HL-60 (cell line): ENCODE data around the gene MAP2K5.

ENCODE experiments used
- TF ChIP-seq, protein P1 (sequence below): IDR thresholded peaks from one replicate; pipeline ENCODE4 v1.5.1; 2011; ENCODE audit warnings: low read length, control low read depth, inconsistent platforms; ENCODE audit not compliant: insufficient read depth
- TF ChIP-seq, protein P2 (sequence below): IDR thresholded peaks from 2 replicates; pipeline ENCODE4 v1.6.1; 2012; ENCODE audit warnings: low read depth; ENCODE audit not compliant: insufficient replicate concordance

DNA sequence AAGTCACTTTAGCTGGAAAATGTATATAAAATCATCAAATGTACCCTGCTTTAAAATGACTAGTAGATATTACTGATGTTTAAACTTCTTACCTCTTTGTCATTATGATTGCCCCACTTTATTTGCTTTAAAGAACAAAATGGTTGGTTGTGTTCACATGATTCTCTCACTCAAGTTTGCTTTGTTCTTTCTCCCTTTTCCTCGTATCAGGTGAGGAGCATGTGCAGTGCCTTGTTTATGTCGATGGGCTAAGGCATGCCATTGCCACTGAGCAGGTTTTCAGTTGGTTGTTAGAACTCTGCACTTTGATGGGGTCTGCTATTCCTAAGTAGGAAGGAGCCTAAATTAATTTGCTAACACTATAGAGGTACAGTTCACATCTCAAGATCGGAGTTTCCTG is 5.3 kb downstream of the MAP2K5 start:
- TF ChIP-seq, protein P1, sequence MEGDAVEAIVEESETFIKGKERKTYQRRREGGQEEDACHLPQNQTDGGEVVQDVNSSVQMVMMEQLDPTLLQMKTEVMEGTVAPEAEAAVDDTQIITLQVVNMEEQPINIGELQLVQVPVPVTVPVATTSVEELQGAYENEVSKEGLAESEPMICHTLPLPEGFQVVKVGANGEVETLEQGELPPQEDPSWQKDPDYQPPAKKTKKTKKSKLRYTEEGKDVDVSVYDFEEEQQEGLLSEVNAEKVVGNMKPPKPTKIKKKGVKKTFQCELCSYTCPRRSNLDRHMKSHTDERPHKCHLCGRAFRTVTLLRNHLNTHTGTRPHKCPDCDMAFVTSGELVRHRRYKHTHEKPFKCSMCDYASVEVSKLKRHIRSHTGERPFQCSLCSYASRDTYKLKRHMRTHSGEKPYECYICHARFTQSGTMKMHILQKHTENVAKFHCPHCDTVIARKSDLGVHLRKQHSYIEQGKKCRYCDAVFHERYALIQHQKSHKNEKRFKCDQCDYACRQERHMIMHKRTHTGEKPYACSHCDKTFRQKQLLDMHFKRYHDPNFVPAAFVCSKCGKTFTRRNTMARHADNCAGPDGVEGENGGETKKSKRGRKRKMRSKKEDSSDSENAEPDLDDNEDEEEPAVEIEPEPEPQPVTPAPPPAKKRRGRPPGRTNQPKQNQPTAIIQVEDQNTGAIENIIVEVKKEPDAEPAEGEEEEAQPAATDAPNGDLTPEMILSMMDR = no peak
- TF ChIP-seq, protein P2, sequence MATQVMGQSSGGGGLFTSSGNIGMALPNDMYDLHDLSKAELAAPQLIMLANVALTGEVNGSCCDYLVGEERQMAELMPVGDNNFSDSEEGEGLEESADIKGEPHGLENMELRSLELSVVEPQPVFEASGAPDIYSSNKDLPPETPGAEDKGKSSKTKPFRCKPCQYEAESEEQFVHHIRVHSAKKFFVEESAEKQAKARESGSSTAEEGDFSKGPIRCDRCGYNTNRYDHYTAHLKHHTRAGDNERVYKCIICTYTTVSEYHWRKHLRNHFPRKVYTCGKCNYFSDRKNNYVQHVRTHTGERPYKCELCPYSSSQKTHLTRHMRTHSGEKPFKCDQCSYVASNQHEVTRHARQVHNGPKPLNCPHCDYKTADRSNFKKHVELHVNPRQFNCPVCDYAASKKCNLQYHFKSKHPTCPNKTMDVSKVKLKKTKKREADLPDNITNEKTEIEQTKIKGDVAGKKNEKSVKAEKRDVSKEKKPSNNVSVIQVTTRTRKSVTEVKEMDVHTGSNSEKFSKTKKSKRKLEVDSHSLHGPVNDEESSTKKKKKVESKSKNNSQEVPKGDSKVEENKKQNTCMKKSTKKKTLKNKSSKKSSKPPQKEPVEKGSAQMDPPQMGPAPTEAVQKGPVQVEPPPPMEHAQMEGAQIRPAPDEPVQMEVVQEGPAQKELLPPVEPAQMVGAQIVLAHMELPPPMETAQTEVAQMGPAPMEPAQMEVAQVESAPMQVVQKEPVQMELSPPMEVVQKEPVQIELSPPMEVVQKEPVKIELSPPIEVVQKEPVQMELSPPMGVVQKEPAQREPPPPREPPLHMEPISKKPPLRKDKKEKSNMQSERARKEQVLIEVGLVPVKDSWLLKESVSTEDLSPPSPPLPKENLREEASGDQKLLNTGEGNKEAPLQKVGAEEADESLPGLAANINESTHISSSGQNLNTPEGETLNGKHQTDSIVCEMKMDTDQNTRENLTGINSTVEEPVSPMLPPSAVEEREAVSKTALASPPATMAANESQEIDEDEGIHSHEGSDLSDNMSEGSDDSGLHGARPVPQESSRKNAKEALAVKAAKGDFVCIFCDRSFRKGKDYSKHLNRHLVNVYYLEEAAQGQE = no peak
